ENCODE data around the gene LNX2. TPM values are rescaled to one million over a fixed set of nuclear protein-coding genes. Genes with fewer than 3 reads are reported as not detected.

The LNX2 gene
- total and polyA plus RNA-seq, 7 donors = 2.3 to 10.0 (median 6.2) TPM

- intact Hi-C loops (cut with DNase I) = no loop called here
- Histone ChIP-seq H3K36me3 (ENCODE audit: insufficient read depth in 1 of 2, low read depth in 1 of 2) (peaks cover 0 to 2% of the 10 kb centered on the region in 2 donors), H3K9me3 (no peaks in the 10 kb centered on the region), H3K4me3 (no peak overlapping the region), H3K27ac (no peak overlapping the region), H3K27me3 (ENCODE audit: insufficient read depth in 3 of 3, low read length in 2 of 3) (no peaks in the 10 kb centered on the region), H3K4me1 (no peaks in the 10 kb centered on the region)
- no peak for TF ChIP-seq CTCF (IDR thresholded peaks at IDR 0.05)
- ATAC-seq (no peak), DNase-seq (no peak)
- 83 to 86% (median 85%) methylated on average over 3 of the region's 3 CpGs for WGBS, 3 donors
Measured at GRCh38 chr13:27541386-27541785, 78.9 kb downstream of the LNX2 start.

GRCh38 chr13:27536361-27537101, 83.8 kb downstream of the LNX2 start:
- H3K4me1 ChIP-seq = peaks cover 2% of the 10 kb centered on the region
- H3K9me3 ChIP-seq = no peaks in the 10 kb centered on the region
- no peak overlapping the region for H3K4me3 ChIP-seq
- H3K27ac ChIP-seq = no peak overlapping the region
- intact Hi-C loops (cut with DNase I) = loop anchor here (10.0 kb wide), 3 partner anchors 162 to 448 kb away; partner anchors contain the start of gene URAD (in 1 of the 2)
- 83 to 91% (median 87%) methylated on average over 10 of the region's 10 CpGs for WGBS, 3 donors
- H3K36me3 ChIP-seq (ENCODE audit: insufficient read depth in 1 of 2, low read depth in 1 of 2) = peaks cover 0 to under 1% of the 10 kb centered on the region in 2 donors
- ATAC-seq (no peak), DNase-seq (no peak)
- no peaks in the 10 kb centered on the region for H3K27me3 ChIP-seq (ENCODE audit: insufficient read depth in 3 of 3, low read length in 2 of 3)
- TF ChIP-seq CTCF (IDR thresholded peaks at IDR 0.05) = no peak

GRCh38 chr13:27535546-27535945, 84.8 kb downstream of the LNX2 start:
- DNase-seq (no peak), ATAC-seq (no peak)
- no peak for TF ChIP-seq CTCF (IDR thresholded peaks at IDR 0.05)
- intact Hi-C loops (cut with DNase I) = loop anchor here (10.0 kb wide), 3 partner anchors 161 to 449 kb away; partner anchors contain the start of gene URAD (in 1 of the 2)
- no peaks in the 10 kb centered on the region for H3K36me3 ChIP-seq (ENCODE audit: insufficient read depth in 1 of 2, low read depth in 1 of 2)
- H3K9me3 ChIP-seq = no peaks in the 10 kb centered on the region
- no peak overlapping the region for H3K27ac ChIP-seq
- no peaks in the 10 kb centered on the region for H3K27me3 ChIP-seq (ENCODE audit: insufficient read depth in 3 of 3, low read length in 2 of 3)
- 72 to 81% (median 80%) methylated on average over 8 of the region's 8 CpGs for WGBS, 3 donors
- no peak overlapping the region for H3K4me3 ChIP-seq
- peaks cover 2% of the 10 kb centered on the region for H3K4me1 ChIP-seq

GRCh38 chr13:27534981-27535380, 85.3 kb downstream of the LNX2 start:
- TF ChIP-seq CTCF (IDR thresholded peaks at IDR 0.05) = no peak
- no peaks in the 10 kb centered on the region for H3K36me3 ChIP-seq (ENCODE audit: insufficient read depth in 1 of 2, low read depth in 1 of 2)
- H3K27me3 ChIP-seq (ENCODE audit: insufficient read depth in 3 of 3, low read length in 2 of 3) = no peaks in the 10 kb centered on the region
- no peak for DNase-seq
- WGBS, 3 donors = 61 to 67% (median 65%) methylated on average over 3 of the region's 3 CpGs
- no peak overlapping the region for H3K4me3 ChIP-seq
- H3K27ac ChIP-seq = no peak overlapping the region
- intact Hi-C loops (cut with DNase I) = loop anchor here (5.0 to 10.0 kb wide), 5 partner anchors 160 to 450 kb away; partner anchors contain the start of gene URAD (in 1 of the 2)
- no peaks in the 10 kb centered on the region for H3K9me3 ChIP-seq
- ATAC-seq = no peak
- H3K4me1 ChIP-seq = peaks cover 2% of the 10 kb centered on the region
